Activated T-helper 17 cell treated with anti-CD3 and anti-CD28 coated beads, Interleukin-2, amount 50 U/mL, for 72 hours (primary cell): ENCODE data around the gene ST8SIA1. TPM values are rescaled to one million over a fixed set of nuclear protein-coding genes. Genes with fewer than 3 reads are reported as not detected.

Source experiments
- ATAC-seq: fragments of 150-1000 bp; cut with Tn5 transposase; replicated peaks from 2 replicates; pipeline ENCODE4 v1.10.0; 2021; ENCODE audit warnings: mild to moderate bottlenecking, moderate library complexity
- H3K27ac Mint-ChIP-seq: one replicate; pipeline ENCODE4 v1.8.0; 2022; ENCODE audit warnings: mixed read lengths
- H3K27me3 Mint-ChIP-seq: one replicate; pipeline ENCODE4 v1.8.0; 2022; ENCODE audit warnings: mixed read lengths
- H3K36me3 Mint-ChIP-seq: one replicate; pipeline ENCODE4 v1.8.0; 2022; ENCODE audit warnings: low read depth, mild to moderate bottlenecking, mixed read lengths
- H3K4me1 Mint-ChIP-seq: one replicate; pipeline ENCODE4 v1.8.0; 2022; ENCODE audit warnings: mixed read lengths
- H3K4me3 Mint-ChIP-seq: one replicate; pipeline ENCODE4 v1.8.0; 2022; ENCODE audit warnings: mild to moderate bottlenecking, mixed read lengths
- H3K9me3 Mint-ChIP-seq: one replicate; pipeline ENCODE4 v1.8.0; 2022; ENCODE audit warnings: mixed read lengths
- total RNA-seq, 2 donors: library from RNA; stranded (reverse); gene quantifications; one replicate each; pipeline ENCODE4 v1.2.3, GENCODE V29; 2022

Gene ST8SIA1
- total RNA-seq, 2 donors from 2014 or later = 2.5 to 3.6 TPM

- Mint-ChIP-seq H3K27ac (no peak overlapping the region), H3K36me3 (no peaks in the 10 kb centered on the region), H3K27me3 (no peaks in the 10 kb centered on the region), H3K4me1 (no peaks in the 10 kb centered on the region), H3K4me3 (no peak overlapping the region), H3K9me3 (peaks cover 3% of the 10 kb centered on the region)
- ATAC-seq = no peak
Measured at GRCh38 chr12:22348208-22348607, 13.7 kb upstream of the ST8SIA1 start.

- H3K4me1 Mint-ChIP-seq = no peaks in the 10 kb centered on the region
- no peak for ATAC-seq
- no peak overlapping the region for H3K4me3 Mint-ChIP-seq
- no peaks in the 10 kb centered on the region for H3K36me3 Mint-ChIP-seq
- H3K27me3 Mint-ChIP-seq = no peaks in the 10 kb centered on the region
- peaks cover 6% of the 10 kb centered on the region for H3K9me3 Mint-ChIP-seq
- H3K27ac Mint-ChIP-seq = no peak overlapping the region
Measured at GRCh38 chr12:22340143-22340542, 5.6 kb upstream of the ST8SIA1 start.

- peaks cover 6% of the 10 kb centered on the region for H3K9me3 Mint-ChIP-seq
- no peak for ATAC-seq
- H3K4me1 Mint-ChIP-seq = no peaks in the 10 kb centered on the region
- H3K36me3 Mint-ChIP-seq = no peaks in the 10 kb centered on the region
- no peaks in the 10 kb centered on the region for H3K27me3 Mint-ChIP-seq
- H3K27ac Mint-ChIP-seq = no peak overlapping the region
- no peak overlapping the region for H3K4me3 Mint-ChIP-seq
Measured at GRCh38 chr12:22339691-22340090, 5.2 kb upstream of the ST8SIA1 start.

- Mint-ChIP-seq H3K9me3 (no peaks in the 10 kb centered on the region), H3K27me3 (peaks cover 3% of the 10 kb centered on the region), H3K27ac (peak overlapping the region; percentile 84)
Measured at GRCh38 chr12:22335794-22336166, 1.3 kb upstream of the ST8SIA1 start.

GRCh38 chr12:22333713-22334409, 646 bp downstream of the ST8SIA1 start:
- Mint-ChIP-seq H3K4me1 (peaks cover 29% of the 10 kb centered on the region), H3K27me3 (peaks cover 3% of the 10 kb centered on the region), H3K27ac (peak overlapping the region; percentile 50), H3K9me3 (no peaks in the 10 kb centered on the region), H3K4me3 (peak overlapping the region; percentile 96), H3K36me3 (peaks cover 5% of the 10 kb centered on the region)
- ATAC-seq = peak; percentile 34

More at GRCh38 chr12:22335794-22336166, 1.3 kb upstream of the ST8SIA1 start:
- H3K4me3 Mint-ChIP-seq = peak overlapping the region; percentile 96
- H3K36me3 Mint-ChIP-seq = peaks cover 5% of the 10 kb centered on the region
- ATAC-seq = peak; percentile 15
- H3K4me1 Mint-ChIP-seq = peaks cover 23% of the 10 kb centered on the region

- peaks cover 3% of the 10 kb centered on the region for H3K27me3 Mint-ChIP-seq
- peaks cover 5% of the 10 kb centered on the region for H3K36me3 Mint-ChIP-seq
- ATAC-seq = no peak
- H3K9me3 Mint-ChIP-seq = no peaks in the 10 kb centered on the region
- H3K4me1 Mint-ChIP-seq = peaks cover 29% of the 10 kb centered on the region
- peak overlapping the region; percentile 50 for H3K27ac Mint-ChIP-seq
- H3K4me3 Mint-ChIP-seq = peak overlapping the region; percentile 96
Measured at GRCh38 chr12:22333186-22333712, 1.3 kb downstream of the ST8SIA1 start.

- peaks cover 3% of the 10 kb centered on the region for H3K27me3 Mint-ChIP-seq
- no peaks in the 10 kb centered on the region for H3K9me3 Mint-ChIP-seq
- H3K4me3 Mint-ChIP-seq = peak overlapping the region; percentile 96
- peak overlapping the region; percentile 47 for H3K27ac Mint-ChIP-seq
- no peak for ATAC-seq
- H3K4me1 Mint-ChIP-seq = peaks cover 29% of the 10 kb centered on the region
- peaks cover 5% of the 10 kb centered on the region for H3K36me3 Mint-ChIP-seq
Measured at GRCh38 chr12:22332202-22332601, 2.3 kb downstream of the ST8SIA1 start.

GRCh38 chr12:22329621-22330020, 4.9 kb downstream of the ST8SIA1 start:
- Mint-ChIP-seq H3K27ac (no peak overlapping the region), H3K27me3 (peaks cover 3% of the 10 kb centered on the region), H3K36me3 (peaks cover 5% of the 10 kb centered on the region), H3K9me3 (no peaks in the 10 kb centered on the region), H3K4me1 (peaks cover 38% of the 10 kb centered on the region), H3K4me3 (peak overlapping the region; percentile 13)
- ATAC-seq = no peak

- no peak for ATAC-seq
- no peak overlapping the region for H3K4me3 Mint-ChIP-seq
- no peak overlapping the region for H3K27ac Mint-ChIP-seq
- peaks cover 3% of the 10 kb centered on the region for H3K9me3 Mint-ChIP-seq
- no peaks in the 10 kb centered on the region for H3K36me3 Mint-ChIP-seq
- H3K4me1 Mint-ChIP-seq = peaks cover 34% of the 10 kb centered on the region
- no peaks in the 10 kb centered on the region for H3K27me3 Mint-ChIP-seq
Measured at GRCh38 chr12:22325218-22325617, 9.3 kb downstream of the ST8SIA1 start.

GRCh38 chr12:22322091-22322490, 12.4 kb downstream of the ST8SIA1 start:
- H3K9me3 Mint-ChIP-seq = peaks cover 3% of the 10 kb centered on the region
- peaks cover 27% of the 10 kb centered on the region for H3K4me1 Mint-ChIP-seq
- H3K27me3 Mint-ChIP-seq = no peaks in the 10 kb centered on the region
- ATAC-seq = peak; percentile 12
- no peaks in the 10 kb centered on the region for H3K36me3 Mint-ChIP-seq
- H3K27ac Mint-ChIP-seq = peak overlapping the region; percentile 9
- peak overlapping the region; percentile 36 for H3K4me3 Mint-ChIP-seq

- Mint-ChIP-seq H3K36me3 (no peaks in the 10 kb centered on the region), H3K9me3 (peaks cover 3% of the 10 kb centered on the region), H3K4me1 (peaks cover 23% of the 10 kb centered on the region), H3K4me3 (peak overlapping the region; percentile 36), H3K27ac (peak overlapping the region; percentile 9), H3K27me3 (no peaks in the 10 kb centered on the region)
- peak; percentile 85 for ATAC-seq
Measured at GRCh38 chr12:22321638-22322037, 12.9 kb downstream of the ST8SIA1 start.

GRCh38 chr12:22321018-22321605, 13.4 kb downstream of the ST8SIA1 start:
- no peaks in the 10 kb centered on the region for H3K27me3 Mint-ChIP-seq

GRCh38 chr12:22318108-22318737, 16.3 kb downstream of the ST8SIA1 start:
- no peaks in the 10 kb centered on the region for H3K27me3 Mint-ChIP-seq
- peaks cover 19% of the 10 kb centered on the region for H3K4me1 Mint-ChIP-seq
- ATAC-seq = no peak
- H3K9me3 Mint-ChIP-seq = no peaks in the 10 kb centered on the region
- no peaks in the 10 kb centered on the region for H3K36me3 Mint-ChIP-seq
- no peak overlapping the region for H3K4me3 Mint-ChIP-seq
- H3K27ac Mint-ChIP-seq = no peak overlapping the region

More at GRCh38 chr12:22321018-22321605, 13.4 kb downstream of the ST8SIA1 start:
- ATAC-seq = peak; percentile 23
- peaks cover 19% of the 10 kb centered on the region for H3K4me1 Mint-ChIP-seq
- H3K4me3 Mint-ChIP-seq = peak overlapping the region; percentile 36
- no peaks in the 10 kb centered on the region for H3K36me3 Mint-ChIP-seq
- peak overlapping the region; percentile 9 for H3K27ac Mint-ChIP-seq
- peaks cover 3% of the 10 kb centered on the region for H3K9me3 Mint-ChIP-seq

- no peak for ATAC-seq
- no peak overlapping the region for H3K27ac Mint-ChIP-seq
- no peaks in the 10 kb centered on the region for H3K27me3 Mint-ChIP-seq
- no peaks in the 10 kb centered on the region for H3K9me3 Mint-ChIP-seq
- no peak overlapping the region for H3K4me3 Mint-ChIP-seq
- H3K36me3 Mint-ChIP-seq = no peaks in the 10 kb centered on the region
- no peaks in the 10 kb centered on the region for H3K4me1 Mint-ChIP-seq
Measured at GRCh38 chr12:22313963-22314330, 20.6 kb downstream of the ST8SIA1 start.
